HG03442 (cell line): ENCODE data around the gene WBP11.
A peak's percentile ranks its signal among the peaks of the same experiment; 100 is the strongest.
"Not testable (repeated sequence)": the region's sequence is repeated elsewhere in the genome, so short reads cannot be mapped to it uniquely, and the experiment has no call there.

Source experiments
- ATAC-seq: cut with Tn5 transposase; IDR thresholded peaks from one replicate; pipeline ENCODE4 v1.9.1; 2021; ENCODE audit warnings: mild to moderate bottlenecking, moderate library complexity; ENCODE audit not compliant: unreplicated experiment

The WBP11 gene

DNA sequence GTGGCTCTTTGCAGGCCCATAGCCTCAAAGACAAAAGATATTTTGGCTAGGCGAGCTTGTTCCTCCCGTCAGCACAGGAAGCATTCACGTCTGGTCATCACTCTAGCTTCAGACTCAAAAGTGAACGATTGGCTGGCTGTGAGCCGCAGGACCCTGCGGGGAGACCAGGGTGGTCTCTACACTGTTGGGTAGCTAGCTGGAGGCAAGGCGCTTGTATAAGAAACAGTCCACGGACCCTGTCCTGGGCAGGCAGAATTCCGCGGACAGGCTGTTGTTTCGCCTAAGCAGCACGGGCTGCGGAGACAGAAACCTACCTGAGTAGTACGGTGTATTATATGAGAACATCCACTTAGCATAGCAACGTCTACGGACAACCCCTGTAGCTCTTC, 29.6 kb downstream of the WBP11 start:
- ATAC-seq: peak; percentile 1

DNA sequence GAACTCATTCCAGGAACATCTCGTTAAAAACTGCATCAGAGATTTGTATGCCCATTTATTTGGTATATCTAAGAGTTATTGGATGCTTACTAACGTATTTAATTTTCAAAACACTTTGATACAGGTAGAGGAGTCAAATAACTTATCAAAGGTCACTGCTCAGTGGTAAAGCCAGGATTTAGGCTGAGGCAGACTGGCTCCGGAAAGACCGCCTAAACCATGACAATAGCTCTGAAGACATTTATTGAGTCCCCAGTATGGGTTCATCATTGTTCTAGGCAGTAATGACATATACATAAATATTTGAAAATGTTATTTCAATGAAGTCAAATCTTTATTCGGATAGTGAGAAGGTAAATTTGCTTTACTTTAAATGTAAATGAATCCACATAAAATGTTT, 30.3 kb downstream of the WBP11 start:
- ATAC-seq: no peak

DNA sequence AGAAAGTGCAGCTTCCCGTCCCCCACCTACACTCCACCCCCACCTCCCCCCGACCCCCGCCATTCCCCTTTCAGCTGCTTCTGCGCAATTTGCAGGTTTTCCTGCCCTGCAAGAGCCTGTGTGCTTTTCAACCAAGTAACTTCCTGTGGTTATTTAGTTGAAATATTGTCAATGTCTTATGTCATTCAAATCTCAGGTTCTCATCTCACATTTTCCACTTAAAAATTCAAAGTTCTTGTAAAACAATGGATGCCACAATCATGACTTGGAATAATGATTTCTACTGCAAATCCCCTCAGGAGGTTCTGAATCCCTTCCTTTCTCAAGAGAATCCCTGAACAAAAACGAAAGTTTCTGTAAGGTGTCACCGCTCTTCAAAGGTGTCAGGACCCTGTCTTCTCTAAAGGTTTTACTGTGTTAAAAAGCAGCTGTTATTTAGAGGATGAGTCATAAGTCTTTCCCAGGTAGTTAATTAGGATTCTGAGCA, 31.6 kb downstream of the WBP11 start:
- ATAC-seq: no peak

DNA sequence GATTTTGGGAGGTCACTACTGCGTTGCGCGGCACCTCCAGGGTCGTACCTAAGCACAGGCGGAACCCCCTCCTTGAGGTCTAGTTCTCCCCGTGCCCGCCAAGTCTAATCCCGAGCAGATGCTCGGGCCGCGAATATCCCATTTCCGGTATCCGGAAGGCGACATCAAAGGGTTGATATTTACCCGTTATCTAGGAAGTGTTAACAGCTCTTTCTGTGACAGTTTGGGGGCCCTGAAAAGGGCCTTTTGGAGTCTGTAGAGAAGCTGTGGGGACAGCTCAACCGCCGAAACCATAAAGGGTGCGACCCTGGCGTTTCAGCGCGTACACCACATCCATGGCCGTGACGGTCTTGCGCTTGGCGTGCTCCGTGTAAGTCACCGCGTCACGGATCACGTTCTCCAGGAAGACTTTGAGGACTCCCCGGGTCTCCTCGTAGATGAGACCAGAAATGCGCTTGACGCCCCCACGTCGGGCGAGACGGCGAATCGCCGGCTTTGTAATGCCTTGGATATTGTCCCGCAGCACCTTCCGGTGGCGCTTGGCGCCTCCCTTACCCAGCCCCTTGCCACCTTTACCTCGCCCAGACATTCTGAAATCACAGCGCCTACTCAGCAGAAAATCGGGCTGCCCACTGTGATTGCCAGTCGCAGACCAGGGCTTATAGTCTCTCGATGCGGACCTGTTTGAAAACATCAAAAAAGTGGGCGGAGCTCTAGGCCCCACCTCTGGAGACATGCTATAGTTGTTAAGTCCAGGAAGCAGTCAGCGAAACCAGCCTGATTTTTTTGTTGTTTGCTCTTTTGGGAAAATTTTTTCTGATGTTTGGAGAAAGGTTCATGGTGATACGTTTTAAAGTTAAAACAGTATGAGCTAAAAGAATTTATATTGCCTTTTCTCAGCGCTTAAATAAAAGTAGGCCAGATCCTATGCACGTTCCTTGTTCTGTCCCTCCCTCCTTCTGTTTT, 32.5 kb downstream of the WBP11 start:
- peak; percentile 23 for ATAC-seq

DNA sequence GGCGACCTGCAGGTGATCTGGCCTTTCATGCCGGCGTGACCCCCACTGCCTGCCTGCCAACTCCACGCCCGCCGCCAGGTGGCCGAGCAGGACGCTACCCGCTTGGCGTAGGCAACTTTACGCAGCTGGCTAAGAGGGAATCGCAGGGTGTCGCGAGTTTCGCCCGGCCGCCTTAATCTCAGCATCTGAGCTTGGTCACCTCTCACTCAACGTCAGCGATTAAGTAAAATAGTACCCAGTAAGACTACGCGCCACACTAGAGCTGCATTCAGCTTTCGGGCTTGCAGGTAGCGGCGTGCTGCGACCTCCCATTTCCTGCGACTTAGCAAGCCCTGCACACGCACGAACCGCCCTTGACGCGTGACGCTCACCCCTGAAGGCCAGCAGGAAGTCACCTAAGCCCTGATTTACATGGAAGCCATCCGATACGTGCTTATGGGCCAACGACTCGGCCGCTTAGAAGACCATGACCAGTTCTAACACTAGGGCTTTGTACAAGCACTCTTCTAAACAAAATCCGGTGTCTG, 33.2 kb downstream of the WBP11 start:
- peak; percentile 32 for ATAC-seq

DNA sequence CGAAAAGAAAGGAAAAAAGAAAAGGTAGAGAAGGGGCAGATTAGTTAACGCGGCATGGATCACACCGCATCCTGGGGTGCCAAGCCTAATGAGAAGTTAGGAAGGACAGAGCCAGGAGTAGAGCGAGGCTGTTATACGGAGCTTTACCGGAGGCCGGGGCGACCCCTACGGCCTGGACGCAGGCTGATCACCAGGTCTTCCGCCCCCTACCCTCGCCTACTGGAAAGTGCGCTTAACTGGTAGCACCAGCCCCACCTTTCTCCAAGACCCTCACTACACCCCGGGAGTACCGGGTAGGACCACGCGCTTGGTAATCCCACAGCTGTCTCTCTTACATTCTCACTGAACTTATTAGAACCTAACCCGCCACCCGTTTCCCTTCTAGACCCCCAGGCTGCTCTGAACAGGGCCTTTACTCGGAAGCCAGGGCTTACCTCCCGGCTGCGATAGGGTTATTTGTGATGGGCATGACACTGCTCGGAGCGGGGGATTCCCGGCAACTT, 33.8 kb downstream of the WBP11 start:
- no peak for ATAC-seq

DNA sequence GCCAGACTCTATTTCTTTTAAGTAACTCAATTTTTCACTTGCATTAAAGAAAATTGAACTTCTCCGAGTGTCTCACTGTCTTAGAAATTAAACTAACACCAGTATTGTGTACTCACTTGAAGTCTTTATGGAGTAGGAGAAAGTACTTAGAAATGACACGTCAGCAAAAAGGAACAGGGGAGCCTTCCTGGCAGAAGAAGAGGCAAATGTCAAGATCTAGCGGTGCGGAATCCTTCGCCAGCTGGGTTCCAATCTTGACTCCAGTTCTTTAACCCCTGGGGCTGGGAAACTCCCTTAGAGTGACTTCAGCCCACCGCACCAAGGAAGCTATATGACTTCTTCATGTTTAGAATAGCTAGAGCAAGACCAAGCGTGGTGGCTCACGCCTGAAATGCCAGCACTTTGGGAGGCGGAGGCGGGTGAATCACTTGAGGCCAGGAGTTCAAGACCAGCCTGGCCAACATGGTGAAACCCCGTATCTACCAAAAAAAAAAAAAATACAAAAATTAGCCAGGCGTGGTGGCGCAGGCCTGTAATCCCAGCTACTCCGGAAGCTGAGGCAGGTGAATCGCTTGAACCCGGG, 34.4 kb downstream of the WBP11 start:
- no peak for ATAC-seq

DNA sequence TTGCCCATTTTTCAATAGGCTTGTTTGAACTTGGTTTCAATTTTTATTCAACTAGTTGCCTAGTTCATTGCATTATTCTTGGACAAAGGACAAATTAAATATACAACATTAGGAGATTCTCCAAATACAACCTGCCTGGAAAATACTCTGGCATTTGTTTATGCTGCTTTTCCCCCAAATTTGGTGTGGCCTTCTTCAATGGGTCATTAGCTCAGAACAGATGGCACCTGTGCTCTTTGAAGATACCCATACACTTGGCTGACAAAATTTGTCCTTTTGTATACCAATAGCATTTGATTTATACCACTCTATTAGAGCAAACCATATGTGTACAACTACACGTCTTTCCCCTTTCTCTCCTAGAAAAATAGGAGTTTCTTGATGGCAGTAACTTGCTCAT, 35.7 kb downstream of the WBP11 start:
- ATAC-seq: no peak

DNA sequence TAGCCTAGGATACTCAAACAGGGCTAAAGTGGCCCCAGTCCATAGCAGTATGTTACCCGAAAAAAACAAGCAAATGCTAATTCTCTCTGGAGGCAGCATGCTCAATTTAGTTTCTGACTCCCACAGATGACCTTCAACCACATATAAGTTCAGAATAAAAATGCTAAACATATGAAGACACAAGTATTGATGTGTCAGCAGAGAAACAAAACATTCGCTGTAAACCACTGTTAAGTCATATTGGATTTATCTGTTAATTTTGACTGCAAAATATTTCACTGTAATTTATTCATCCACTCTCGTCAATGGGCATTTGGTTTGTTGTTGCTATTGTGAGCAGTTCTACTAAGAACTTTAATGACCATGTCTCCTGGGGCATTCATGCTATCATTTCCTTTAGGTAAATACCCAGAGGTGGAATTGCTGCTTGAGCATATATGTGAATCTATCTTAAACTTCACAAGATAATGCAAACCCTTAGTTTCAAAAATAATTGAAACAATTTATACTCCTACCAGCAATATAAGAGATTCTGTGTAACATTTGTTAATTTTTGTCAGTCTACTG, 36.5 kb downstream of the WBP11 start:
- no peak for ATAC-seq

DNA sequence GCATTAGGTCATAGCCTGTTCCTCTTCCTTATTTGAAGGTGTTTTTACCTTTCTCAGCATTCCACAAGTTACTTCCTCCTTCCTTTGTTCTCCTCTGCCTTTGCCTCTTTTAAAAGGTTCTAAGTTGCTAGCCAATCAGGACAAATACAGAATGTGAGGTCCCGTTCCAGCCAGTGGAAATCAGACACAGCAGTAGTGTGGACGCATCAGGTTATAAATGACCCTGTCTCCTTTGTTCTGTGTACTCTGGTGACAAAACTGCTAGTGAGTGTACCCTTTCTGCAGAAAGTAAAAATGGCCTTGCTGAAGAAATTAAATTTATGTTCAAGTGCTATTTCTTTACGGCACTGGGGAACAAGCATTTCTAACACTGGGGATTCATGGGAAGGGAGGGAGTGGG, 37.3 kb downstream of the WBP11 start:
- not testable (repeated sequence) for ATAC-seq

DNA sequence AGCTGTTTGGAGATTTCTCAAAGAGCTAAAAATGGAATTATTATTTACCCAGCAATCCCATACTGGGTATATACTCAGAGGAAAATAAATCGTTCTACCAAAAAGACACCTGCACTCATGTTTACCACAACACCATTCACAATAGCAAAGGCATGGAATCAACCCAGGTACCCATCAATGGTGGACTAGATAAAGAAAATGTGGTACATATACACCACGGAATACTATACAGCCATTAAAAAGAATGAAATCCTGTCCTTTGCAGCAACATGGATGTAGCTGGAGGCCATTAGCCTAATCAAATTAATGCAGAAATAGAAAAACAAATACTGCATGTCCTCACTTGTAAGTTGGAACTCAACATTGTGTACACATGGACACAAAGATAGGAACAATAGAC, 37.9 kb downstream of the WBP11 start:
- ATAC-seq: no peak

DNA sequence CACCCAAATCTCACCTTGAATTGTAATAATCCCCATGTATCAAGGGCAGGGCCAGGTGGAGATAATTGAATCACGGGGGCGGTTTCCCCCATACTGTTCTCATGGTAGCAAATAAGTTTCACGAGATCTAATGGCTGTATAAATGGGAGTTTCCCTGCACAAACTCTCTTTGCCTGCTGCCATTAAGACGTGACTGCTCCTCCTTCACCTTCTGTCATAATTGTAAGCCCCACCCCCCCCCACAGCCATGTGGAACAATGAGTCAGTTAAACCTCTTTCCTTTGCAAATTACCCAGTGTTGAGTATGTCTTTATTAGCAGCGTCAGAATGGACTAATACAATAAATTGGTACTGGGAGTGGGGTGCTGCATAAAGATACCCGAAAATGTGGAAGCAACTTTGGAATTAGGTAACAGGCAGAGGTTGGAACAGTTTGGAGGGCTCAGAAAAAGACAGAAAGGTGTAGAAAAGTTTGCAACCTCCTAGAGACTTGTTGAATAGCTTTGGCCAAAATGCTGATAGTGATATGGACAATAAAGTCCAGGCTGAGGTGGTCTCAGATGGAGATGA, 43.5 kb downstream of the WBP11 start:
- not testable (repeated sequence) for ATAC-seq

DNA sequence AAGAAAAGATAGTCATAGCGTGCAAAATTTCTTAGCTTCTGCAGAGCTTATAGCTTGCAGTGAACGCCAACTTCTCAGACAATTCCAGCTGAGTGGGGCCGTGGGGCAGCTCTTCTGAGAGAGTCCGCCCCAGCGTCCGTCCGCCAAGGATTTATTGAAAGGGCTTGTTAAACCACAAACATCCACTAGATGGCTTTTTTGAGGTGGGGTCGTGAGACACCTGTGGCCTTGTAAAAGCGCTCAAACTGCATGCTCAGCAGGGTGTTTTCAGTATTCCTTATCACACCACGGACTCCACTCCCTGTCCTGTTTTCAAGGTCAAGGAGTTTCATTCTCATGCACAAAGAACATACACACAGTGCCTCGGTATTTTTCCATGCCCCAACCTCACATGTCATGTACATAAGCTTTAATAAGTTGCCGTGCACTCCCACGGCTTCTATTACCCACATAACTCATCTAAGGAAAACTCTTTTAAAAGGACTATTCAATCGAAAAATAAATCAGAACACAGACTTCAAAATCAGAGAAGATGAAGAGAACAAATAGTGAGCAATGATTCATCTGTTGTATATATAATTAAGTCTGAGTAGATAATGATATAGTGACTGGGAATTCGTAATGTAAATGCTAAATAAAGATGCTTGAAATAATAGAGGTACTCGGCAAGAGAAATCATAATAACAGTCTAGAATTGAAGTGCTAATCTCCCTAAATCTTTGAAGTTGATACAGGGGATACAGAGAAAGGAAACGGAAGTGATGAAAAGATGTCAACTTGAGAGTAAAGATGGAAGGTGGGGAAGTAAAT, 46.7 kb downstream of the WBP11 start:
- ATAC-seq: no peak

DNA sequence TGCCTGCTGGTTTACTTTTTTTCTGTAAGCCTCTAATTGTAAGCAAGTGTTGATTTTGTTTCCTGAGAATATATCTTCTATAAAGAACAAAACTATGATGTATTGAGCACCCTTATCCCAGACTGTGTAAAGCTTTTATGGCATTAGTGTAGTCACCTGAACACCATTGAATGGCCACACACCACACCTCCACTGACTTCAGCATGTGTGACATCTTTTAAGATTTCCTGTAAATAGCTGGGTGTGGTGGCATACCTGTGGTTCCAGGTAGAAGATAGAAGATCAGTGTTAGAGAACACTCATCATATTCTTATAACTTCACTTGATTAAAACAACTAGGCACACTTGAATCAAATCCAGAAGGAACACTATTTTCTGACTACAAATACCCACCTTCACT, 51.3 kb downstream of the WBP11 start:
- ATAC-seq: no peak

DNA sequence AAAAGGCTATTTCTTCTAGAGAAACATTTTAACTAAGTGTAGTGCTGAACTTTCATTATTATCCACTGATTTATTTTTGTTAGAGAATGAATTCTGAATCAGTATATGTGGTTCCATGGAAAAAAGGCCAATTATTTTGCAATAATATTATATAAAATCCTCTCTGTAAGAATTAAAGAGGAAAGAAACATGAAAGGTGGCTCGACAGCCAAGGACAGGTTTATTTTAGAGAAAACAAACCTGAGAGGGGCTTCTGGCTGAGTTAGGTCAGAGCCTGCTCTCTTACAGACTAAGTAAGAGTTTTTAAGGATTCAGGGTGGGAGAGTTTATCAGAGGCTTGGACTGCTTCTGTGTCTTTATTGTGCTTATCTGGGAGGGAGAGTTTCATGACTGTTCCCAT, 60.2 kb downstream of the WBP11 start:
- ATAC-seq: no peak

DNA sequence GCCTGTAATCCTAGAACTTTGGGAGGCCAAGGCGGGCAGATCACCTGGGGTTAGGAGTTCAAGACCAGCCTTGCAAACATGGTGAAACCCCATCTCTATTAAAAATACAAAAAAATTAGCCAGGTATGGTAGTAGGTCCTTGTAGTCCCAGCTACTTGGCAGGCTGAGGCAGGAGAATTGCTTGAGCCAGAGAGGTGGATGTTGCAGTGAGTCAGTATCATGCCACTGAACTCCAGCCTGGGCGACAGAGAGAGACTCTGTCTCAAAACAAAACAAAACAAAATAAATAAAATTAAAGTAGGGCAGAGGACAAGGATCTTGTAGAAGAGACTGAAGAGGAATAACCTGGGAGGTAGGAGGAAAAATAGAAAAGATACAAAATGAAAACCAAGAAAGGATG, 61.3 kb downstream of the WBP11 start:
- no peak for ATAC-seq

DNA sequence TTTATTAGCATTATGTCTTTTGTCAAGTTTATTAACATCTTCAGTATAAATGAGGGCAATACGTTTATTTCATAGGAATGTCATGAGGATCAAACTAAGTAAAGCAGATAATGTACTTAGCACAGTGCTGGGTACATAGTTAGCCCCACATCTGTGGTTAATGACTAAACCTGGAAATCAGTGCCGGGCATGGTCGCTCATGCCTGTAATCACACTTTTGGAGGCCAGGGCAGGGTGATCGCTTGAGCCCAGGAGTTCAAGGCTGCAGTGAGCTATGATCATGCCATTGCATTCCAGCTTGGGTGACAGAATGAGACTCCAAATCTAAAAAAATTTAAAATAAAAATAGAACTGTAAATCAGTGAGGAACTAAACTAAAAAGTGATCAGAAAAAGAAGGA, 62.1 kb downstream of the WBP11 start:
- no peak for ATAC-seq

DNA sequence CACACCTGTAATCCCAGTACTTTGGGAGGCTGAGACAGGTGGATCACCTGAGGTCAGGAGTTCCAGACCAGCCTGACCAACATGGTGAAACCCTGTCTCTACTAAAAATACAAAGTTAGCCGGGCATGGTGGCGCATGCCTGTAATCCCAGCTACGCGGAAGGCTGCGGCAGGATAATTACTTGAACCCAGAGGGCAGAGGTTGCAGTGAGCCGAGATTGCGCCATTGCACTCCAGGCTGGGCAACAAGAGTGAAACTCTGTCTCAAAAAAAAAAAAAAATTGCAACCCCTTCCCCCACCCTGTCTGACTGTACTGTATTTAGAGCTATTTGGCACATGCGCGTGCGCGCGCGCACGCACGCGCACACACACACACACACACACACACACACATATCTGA, 66.8 kb downstream of the WBP11 start:
- ATAC-seq: not testable (repeated sequence)
